ENCODE measurements around the gene SIVA1.

The SIVA1 gene

DNA sequence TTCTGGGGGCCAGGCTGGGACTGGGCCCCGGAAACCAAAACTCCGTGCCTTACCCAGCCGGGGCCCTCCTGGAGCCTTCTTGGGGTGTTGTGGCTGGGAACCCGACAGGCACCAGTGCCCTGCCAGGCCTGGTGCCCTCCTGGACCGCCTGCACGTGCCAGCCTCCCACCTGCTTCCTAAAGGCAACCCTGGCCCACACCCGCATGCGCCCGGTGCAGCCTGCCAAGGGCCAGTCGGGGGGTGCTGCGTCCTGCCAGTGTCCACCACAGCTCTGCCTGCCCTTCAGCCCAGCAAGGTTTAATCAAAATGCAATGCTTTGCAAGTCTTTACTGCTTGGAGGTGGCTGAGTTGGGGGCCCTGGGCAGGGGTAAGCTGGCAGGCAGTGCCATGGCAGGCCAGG lies 34.1 kb upstream of the SIVA1 start:
- TF ChIP-seq, protein P1, sequence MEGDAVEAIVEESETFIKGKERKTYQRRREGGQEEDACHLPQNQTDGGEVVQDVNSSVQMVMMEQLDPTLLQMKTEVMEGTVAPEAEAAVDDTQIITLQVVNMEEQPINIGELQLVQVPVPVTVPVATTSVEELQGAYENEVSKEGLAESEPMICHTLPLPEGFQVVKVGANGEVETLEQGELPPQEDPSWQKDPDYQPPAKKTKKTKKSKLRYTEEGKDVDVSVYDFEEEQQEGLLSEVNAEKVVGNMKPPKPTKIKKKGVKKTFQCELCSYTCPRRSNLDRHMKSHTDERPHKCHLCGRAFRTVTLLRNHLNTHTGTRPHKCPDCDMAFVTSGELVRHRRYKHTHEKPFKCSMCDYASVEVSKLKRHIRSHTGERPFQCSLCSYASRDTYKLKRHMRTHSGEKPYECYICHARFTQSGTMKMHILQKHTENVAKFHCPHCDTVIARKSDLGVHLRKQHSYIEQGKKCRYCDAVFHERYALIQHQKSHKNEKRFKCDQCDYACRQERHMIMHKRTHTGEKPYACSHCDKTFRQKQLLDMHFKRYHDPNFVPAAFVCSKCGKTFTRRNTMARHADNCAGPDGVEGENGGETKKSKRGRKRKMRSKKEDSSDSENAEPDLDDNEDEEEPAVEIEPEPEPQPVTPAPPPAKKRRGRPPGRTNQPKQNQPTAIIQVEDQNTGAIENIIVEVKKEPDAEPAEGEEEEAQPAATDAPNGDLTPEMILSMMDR (IDR thresholded peaks at IDR 0.05; ENCODE audit: borderline replicate concordance, control extremely low read depth, extremely low read depth, insufficient read depth, missing control alignments): no peak
- DNase-seq (ENCODE audit: low spot score): no peak
- in situ Hi-C loops (cut with MboI; ENCODE audit: low sequenced_read_pairs, unreplicated experiment): no loop called here

DNA sequence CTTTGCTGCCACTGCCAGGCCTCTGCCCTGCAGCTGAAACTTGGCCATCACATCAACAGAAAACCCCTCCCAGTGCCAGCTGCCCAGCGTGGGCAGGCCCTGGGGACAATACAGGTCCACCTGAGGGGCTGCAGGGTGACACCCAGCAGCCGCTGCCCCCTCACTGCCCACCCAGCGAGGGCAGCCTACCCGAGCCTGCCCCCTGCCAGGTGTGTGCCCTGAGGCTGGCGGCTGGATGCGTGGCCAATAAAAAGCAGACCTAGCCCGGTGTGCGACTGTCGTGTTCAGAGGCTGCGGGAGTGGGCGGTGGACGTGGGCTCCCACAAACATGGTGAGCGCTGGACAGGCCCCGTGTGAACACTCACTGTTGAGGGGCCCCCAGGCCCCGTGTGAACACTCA lies 33.6 kb upstream of the SIVA1 start:
- TF ChIP-seq, protein P1 (IDR thresholded peaks at IDR 0.05; ENCODE audit: borderline replicate concordance, control extremely low read depth, extremely low read depth, insufficient read depth, missing control alignments): no peak
- no peak for DNase-seq (ENCODE audit: low spot score)
- in situ Hi-C loops (cut with MboI; ENCODE audit: low sequenced_read_pairs, unreplicated experiment): no loop called here

DNA sequence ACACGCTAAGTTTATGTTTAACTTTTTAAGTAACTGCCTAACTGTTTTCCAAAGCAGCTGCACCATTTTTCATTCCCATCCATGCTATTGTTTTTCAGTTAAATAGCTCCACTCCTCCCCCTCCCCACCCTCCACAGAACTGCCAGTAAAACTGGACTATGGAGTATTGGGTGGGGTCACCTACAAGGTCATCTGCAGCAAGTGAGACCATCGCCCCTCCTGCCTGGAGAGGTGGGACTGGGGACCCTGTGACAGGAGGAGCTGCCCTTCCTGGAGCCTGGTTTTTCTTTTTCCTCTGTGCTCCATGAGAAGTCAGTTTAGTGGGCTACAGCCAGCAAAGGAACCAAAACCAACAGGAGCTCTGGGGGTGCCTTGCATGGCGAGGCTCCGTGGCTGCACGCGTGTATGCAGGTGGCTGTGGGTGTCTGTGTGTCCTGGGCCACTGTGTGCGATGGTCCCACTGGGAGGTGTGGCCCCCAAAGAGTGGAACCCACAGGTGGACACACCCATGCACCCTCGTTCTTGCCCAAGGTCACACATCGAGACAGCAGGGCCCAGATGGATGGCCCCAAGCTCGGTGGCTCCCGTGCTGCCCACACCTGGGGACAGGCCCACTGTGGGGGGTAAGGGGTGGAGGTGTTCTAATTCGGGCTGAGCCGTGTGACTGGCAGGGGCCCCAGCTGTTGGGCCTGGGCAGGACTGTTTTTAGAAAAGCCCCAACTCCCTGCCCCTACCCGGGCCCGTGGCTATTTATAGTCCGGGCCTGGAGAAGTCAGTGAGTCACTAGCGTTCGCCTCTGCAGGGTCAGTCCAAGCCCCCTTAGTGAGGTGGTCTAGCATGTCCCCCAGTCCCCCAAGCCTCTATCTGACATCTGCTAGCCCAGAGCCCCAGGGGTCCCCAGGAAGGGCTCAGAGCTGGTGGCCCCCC lies 31.2 kb upstream of the SIVA1 start:
- TF ChIP-seq, protein P1 (IDR thresholded peaks at IDR 0.05; ENCODE audit: borderline replicate concordance, control extremely low read depth, extremely low read depth, insufficient read depth, missing control alignments): no peak
- no peak for DNase-seq (ENCODE audit: low spot score)
- in situ Hi-C loops (cut with MboI; ENCODE audit: low sequenced_read_pairs, unreplicated experiment): no loop called here

DNA sequence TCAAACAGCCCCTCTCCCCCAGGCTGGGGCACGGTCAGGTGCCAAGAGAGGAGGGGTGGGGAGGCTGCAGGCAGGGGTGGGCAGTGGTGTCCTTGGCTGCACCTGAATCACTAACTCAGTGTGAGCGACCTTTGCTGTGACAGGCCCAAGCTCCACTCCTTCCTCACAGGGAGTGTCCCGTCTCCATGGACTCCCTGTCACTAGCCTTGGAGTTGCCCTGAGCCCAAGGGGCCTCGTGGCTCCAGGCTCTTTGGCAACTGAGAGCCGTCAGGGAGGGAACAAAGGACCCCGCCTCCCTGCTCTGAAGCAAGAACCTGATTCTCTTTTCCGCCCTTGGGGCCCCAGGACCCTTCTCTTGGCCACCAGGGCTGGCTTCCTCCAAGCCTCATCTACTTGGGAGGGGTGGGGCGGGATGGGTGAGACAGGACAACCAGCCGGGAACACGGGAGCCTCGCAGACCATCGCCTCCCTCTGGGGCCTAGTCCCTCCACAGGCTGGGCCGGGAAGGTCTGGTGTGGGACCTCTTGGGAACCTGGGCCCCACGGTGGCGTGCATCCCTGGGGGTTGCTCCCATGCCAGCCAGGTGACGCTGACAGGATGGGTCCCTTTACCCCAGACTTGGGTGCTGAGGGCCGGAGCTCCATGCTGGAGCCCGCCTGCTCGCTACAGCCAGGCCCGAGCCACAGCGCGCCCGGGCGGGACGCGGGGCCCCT lies 29.9 kb upstream of the SIVA1 start:
- TF ChIP-seq, protein P1 (IDR thresholded peaks at IDR 0.05; ENCODE audit: borderline replicate concordance, control extremely low read depth, extremely low read depth, insufficient read depth, missing control alignments): no peak
- no peak for DNase-seq (ENCODE audit: low spot score)
- in situ Hi-C loops (cut with MboI; ENCODE audit: low sequenced_read_pairs, unreplicated experiment): no loop called here

DNA sequence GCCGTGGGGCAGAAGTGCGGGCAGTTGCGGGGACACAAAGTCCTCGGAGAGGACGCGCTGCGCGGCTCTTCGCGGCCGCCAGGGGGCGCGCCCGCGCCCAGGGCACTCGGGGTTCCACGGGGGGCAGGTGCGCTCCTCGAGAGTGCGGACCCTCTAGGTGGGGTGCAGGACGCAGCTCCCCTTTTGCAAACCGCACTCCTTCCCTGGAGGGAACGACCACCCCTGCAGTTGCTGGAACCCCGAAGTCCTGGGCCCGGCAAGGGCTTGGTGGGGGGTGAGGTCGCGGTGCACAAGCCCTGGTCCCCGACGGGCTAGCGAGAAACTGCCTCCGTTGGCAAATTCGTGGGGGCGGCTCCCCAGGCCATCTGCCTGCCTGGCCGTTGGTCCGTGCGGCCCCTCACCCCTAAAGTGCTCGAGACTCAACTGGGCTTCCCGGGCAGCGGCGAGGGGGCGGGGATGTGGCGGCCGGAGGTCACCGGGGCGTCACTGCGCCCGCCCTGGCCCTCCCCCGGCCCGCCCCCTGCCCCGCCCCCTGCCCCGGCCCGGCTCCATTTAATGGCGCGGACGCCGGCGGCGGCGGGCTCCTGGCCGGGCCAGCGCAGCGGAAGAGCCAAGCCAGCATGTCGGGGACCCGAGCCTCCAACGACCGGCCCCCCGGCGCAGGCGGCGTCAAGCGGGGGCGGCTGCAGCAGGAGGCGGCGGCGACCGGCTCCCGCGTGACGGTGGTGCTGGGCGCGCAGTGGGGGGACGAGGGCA lies 29.1 kb upstream of the SIVA1 start, which contains the start of gene ADSS1:
TSS of gene ADSS1 (plus strand) at position 579 of the 756 bp plus-strand sequence. CDS start at position 621, 42 bp downstream.
- in situ Hi-C loops (cut with MboI; ENCODE audit: low sequenced_read_pairs, unreplicated experiment): no loop called here
- TF ChIP-seq, protein P1 (IDR thresholded peaks at IDR 0.05; ENCODE audit: borderline replicate concordance, control extremely low read depth, extremely low read depth, insufficient read depth, missing control alignments): peak; percentile 87
- DNase-seq (ENCODE audit: low spot score): peak; percentile 95

DNA sequence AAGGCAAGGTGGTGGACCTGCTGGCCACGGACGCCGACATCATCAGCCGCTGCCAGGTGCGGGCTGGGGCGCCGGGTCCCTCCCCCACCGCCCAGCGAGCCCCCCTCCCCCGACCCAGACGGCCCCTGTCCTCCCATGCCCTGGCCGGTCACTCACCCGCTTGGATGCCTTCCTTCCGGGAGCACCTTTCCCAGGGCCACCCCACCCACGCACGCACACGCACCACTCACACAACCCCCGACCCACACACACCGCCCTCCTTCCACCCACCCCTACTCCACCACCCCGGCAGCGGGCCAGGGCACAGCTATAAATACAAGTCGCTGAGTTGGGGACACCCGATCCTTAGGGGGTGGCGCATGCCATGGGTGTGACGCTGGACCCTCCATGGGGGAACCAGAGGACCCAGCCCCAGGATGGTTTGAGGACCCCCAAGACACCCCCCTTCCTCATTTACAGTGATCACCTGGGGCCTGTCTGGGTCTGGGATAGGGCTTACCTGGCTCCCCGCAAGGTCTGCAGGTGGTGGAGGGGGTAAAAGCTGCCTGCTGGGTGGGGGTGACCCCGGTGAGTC lies 28.5 kb upstream of the SIVA1 start:
- in situ Hi-C loops (cut with MboI; ENCODE audit: low sequenced_read_pairs, unreplicated experiment): no loop called here
- TF ChIP-seq, protein P1 (IDR thresholded peaks at IDR 0.05; ENCODE audit: borderline replicate concordance, control extremely low read depth, extremely low read depth, insufficient read depth, missing control alignments): no peak
- DNase-seq (ENCODE audit: low spot score): no peak
